Erythroblast (primary cell): Measurements from ENCODE around the gene UBE2O.
"Not testable (repeated sequence)": the region's sequence is repeated elsewhere in the genome, so short reads cannot be mapped to it uniquely, and the experiment has no call there.

Experiments used
- DNase-seq, 2 experiments: peaks; one replicate each; lab custom pipeline; 2025; lab: John Stamatoyannopoulos, UW
- GATA1 ChIP-seq: IDR thresholded peaks from 2 replicates; pipeline ENCODE4 v1.6.1; 2011; ENCODE audit warnings: low read depth, mild to moderate bottlenecking, control low read depth, low read length, moderate library complexity
- POLR2A ChIP-seq: IDR thresholded peaks from 2 replicates; pipeline ENCODE4 v1.6.1; 2011; ENCODE audit warnings: mild to moderate bottlenecking, low read length

The UBE2O gene

GRCh38 chr17:76376318-76377133 is 76.4 kb downstream of the UBE2O start:
- TF ChIP-seq POLR2A (no peak), GATA1 (no peak)

GRCh38 chr17:76371656-76372628 is 81.0 kb downstream of the UBE2O start:
- no peak for TF ChIP-seq GATA1
- TF ChIP-seq POLR2A, result no peak
- no peak for DNase-seq

More at GRCh38 chr17:76376318-76377133, 76.4 kb downstream of the UBE2O start:
- DNase-seq, result no peak

GRCh38 chr17:76370261-76370993 is 82.5 kb downstream of the UBE2O start:
- TF ChIP-seq POLR2A, result no peak
- no peak for TF ChIP-seq GATA1
- no peak for DNase-seq

- DNase-seq, result no peak
- TF ChIP-seq POLR2A, result no peak
- no peak for TF ChIP-seq GATA1
Observed at GRCh38 chr17:76369804-76370203, 83.1 kb downstream of the UBE2O start.

GRCh38 chr17:76369379-76369778 is 83.6 kb downstream of the UBE2O start:
- DNase-seq, result no peak
- no peak for TF ChIP-seq GATA1
- no peak for TF ChIP-seq POLR2A

GRCh38 chr17:76368545-76368944 is 84.4 kb downstream of the UBE2O start:
- no peak for TF ChIP-seq GATA1
- no peak for TF ChIP-seq POLR2A
- DNase-seq, result no peak

- no peak for TF ChIP-seq GATA1
- no peak for TF ChIP-seq POLR2A
- DNase-seq, result no peak
Observed at GRCh38 chr17:76367642-76368041, 85.3 kb downstream of the UBE2O start.

- DNase-seq, result no peak
Observed at GRCh38 chr17:76366247-76366646, 86.7 kb downstream of the UBE2O start.

GRCh38 chr17:76365256-76365903 is 87.6 kb downstream of the UBE2O start:
- peak; percentile 37 to 48 for DNase-seq
- no peak for TF ChIP-seq POLR2A
- TF ChIP-seq GATA1, result no peak

More at GRCh38 chr17:76366247-76366646, 86.7 kb downstream of the UBE2O start:
- TF ChIP-seq GATA1, result no peak
- TF ChIP-seq POLR2A, result no peak

- no peak for TF ChIP-seq GATA1
- TF ChIP-seq POLR2A, result no peak
- DNase-seq, result no peak
Observed at GRCh38 chr17:76363107-76363842, 89.7 kb downstream of the UBE2O start.

- TF ChIP-seq GATA1 (no peak), POLR2A (no peak)
Observed at GRCh38 chr17:76360461-76360860, 92.5 kb downstream of the UBE2O start.

GRCh38 chr17:76359776-76360175 is 93.2 kb downstream of the UBE2O start:
- DNase-seq, result not testable (repeated sequence)

More at GRCh38 chr17:76360461-76360860, 92.5 kb downstream of the UBE2O start:
- DNase-seq, result no peak
